Measurements from ENCODE around the gene PRKG1. TPM values are rescaled to one million over a fixed set of nuclear protein-coding genes. Genes with fewer than 3 reads are reported as not detected.

Gene PRKG1
- total RNA-seq, 4 donors from 2014 or later, result 0.63 to 4.3 (median 2.1) TPM

DNA sequence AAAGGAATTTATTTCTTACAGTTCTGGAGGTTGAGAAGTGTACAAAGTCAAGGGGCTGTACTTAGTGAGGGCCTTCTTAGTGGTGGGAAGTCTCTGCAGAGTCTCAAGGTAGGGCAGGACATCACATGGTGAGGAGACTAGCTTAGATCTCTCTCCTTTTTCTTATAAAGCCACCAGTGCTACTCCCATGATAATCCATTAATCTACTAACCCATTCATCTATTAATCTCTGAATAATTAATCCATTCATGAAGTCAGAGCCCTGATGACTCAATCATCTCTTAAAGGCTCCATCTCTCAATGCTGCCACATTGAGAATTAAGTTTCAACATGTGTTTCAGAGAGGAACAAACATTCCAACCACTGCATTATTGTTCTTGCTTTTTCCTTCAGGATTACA lies 689.5 kb downstream of the PRKG1 start:
- TF ChIP-seq POLR2A (IDR thresholded peaks at IDR 0.05), result no peak
- TF ChIP-seq, protein P1, sequence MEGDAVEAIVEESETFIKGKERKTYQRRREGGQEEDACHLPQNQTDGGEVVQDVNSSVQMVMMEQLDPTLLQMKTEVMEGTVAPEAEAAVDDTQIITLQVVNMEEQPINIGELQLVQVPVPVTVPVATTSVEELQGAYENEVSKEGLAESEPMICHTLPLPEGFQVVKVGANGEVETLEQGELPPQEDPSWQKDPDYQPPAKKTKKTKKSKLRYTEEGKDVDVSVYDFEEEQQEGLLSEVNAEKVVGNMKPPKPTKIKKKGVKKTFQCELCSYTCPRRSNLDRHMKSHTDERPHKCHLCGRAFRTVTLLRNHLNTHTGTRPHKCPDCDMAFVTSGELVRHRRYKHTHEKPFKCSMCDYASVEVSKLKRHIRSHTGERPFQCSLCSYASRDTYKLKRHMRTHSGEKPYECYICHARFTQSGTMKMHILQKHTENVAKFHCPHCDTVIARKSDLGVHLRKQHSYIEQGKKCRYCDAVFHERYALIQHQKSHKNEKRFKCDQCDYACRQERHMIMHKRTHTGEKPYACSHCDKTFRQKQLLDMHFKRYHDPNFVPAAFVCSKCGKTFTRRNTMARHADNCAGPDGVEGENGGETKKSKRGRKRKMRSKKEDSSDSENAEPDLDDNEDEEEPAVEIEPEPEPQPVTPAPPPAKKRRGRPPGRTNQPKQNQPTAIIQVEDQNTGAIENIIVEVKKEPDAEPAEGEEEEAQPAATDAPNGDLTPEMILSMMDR (IDR thresholded peaks at IDR 0.05), result no peak
- no peak overlapping the region for H3K4me3 ChIP-seq (ENCODE audit: low read depth, poor library complexity, severe bottlenecking)
- DNase-seq (ENCODE audit: low spot score in 2 of 2), result no peak
- intact Hi-C loops (cut with DNase I; ENCODE audit: low total_unique reads), result no loop called here

DNA sequence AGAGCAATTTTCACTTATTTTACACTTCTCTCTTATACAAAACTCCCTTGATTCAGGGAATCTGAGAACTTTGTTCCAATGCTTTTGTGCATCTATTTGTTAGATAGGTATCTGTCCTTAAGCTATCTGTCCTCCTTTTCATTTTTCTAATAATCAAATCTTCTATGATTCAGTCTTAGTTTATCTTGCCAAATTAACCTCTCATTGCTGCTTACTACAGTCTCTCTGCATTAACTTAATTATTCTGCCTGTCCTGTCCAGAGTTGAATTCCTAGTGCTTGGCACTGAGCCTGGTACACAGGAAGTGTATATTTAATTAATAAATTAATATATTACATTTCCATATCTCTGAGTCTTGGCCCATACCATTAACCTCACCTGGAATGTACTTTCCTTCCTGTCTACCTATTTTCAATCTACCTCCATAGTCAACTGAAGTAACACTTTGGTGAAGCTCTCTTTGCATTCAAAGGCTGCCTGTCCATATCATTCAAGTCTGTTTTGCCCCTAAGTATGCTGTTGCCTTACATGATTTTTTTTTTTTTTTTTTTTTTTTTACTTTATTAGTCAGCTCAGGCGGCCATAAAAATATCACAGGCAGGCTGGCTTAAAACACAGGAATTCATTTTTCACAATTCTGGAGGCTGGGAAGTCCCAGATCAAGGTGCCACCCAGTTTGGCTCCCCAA lies 691.1 kb downstream of the PRKG1 start:
- no peak for TF ChIP-seq POLR2A (IDR thresholded peaks at IDR 0.05)
- TF ChIP-seq, protein P1 (IDR thresholded peaks at IDR 0.05), result no peak
- no peak for DNase-seq (ENCODE audit: low spot score in 2 of 2)
- no peak overlapping the region for H3K4me3 ChIP-seq (ENCODE audit: low read depth, poor library complexity, severe bottlenecking)
- WGBS, 2 donors, result 89% methylated on average over 1 of the region's 1 CpG
- intact Hi-C loops (cut with DNase I; ENCODE audit: low total_unique reads), result no loop called here

DNA sequence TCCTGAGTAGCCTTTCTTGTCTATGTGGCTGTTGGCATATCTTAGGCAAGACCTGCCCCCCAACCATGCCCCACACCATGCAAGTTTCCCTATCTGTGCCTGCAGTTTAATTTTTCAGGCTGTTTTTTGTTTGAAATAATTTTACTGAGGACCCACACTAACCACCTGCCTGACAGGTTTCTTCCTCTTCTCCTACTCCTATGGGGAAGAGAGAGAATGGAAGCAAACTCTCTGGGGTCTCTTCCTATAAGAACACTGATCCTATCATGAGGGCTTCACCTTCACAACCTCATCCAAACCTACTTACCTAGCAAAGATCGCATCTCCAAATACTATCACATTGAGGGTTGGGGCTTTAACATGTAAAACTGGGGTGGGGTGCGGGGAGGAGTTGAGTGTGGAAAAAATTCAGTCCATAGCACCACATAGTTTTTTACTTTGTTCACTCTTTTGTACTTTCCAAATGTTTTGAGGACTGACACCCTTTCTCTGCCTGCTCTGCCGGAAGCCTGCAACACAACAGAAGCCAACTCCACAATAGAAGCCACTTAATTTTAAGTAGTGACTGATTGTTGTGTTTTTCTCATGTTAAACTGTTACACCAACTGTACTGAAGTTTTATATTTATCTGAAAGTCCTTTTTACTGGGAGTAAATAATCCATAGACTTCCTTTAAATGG lies 692.3 kb downstream of the PRKG1 start:
- DNase-seq (ENCODE audit: low spot score in 2 of 2), result no peak
- TF ChIP-seq, protein P1 (IDR thresholded peaks at IDR 0.05), result no peak
- no peak for TF ChIP-seq POLR2A (IDR thresholded peaks at IDR 0.05)
- no peak overlapping the region for H3K4me3 ChIP-seq (ENCODE audit: low read depth, poor library complexity, severe bottlenecking)
- WGBS, 2 donors, result 96 to 98% methylated on average over 3 of the region's 3 CpGs
- intact Hi-C loops (cut with DNase I; ENCODE audit: low total_unique reads), result no loop called here

DNA sequence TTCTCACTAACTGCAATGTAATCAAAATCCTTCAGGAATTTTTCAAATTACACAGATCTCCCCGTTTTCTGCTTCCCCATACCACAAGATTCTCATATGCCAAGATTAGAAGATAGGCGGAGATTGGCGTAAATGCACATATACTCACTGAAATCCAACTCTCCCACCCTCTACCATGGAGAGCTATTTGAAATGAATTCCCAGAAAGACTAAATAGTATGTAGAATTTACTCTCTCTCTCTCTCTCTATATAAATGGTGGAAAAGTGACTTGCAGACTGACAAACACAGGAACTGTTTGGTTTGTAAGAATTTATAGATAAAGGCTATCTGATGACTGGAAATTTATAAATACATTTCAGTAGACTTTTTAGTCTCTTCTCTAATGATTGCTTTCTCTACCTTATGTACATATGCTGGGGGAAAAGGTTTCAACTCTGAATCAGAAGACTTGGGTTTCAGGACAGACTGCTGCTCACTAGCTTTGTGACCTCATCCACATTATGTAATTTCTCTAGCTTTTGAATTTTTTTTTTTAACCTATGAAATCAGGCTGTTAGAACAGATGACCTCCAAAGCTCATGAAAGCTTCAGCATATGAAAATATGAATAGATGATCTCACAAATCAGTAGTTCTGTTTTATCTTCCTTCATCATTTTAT lies 692.9 kb downstream of the PRKG1 start:
- H3K4me3 ChIP-seq (ENCODE audit: low read depth, poor library complexity, severe bottlenecking), result no peak overlapping the region
- WGBS, 2 donors, result 94 to 95% methylated on average over 3 of the region's 3 CpGs
- DNase-seq (ENCODE audit: low spot score in 2 of 2), result no peak
- intact Hi-C loops (cut with DNase I; ENCODE audit: low total_unique reads), result no loop called here
- TF ChIP-seq, protein P1 (IDR thresholded peaks at IDR 0.05), result no peak
- TF ChIP-seq POLR2A (IDR thresholded peaks at IDR 0.05), result no peak

DNA sequence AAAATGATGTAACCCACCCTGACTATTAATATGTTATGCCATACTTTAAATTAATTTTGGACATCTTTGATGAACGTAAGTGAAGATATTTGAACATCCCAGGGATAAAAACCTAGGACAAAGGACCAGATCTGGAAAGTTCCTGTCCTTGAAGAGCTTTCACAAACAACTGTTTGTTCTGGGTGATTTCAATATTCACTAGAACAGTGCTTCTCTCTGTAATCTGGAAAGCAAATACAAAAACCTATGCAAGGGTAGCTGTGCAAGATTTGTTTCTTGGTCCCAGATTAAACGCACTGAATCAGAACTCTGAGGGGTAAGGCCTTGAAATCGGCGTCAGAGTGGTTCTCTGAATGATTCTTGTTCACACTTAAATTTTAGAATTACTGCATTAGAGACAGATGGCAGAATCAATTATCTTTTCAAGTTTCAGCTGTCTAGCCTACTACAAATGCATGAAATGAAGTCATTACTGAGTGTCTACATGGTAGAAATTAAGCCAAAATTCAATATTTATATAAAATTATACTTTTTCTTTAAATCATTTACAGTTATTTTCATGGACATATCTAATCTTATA lies 694.7 kb downstream of the PRKG1 start:
- intact Hi-C loops (cut with DNase I; ENCODE audit: low total_unique reads), result no loop called here
- H3K4me3 ChIP-seq (ENCODE audit: low read depth, poor library complexity, severe bottlenecking), result no peak overlapping the region
- no peak for DNase-seq (ENCODE audit: low spot score in 2 of 2)
- 82 to 86% methylated on average over 4 of the region's 4 CpGs for WGBS, 2 donors
- TF ChIP-seq, protein P1 (IDR thresholded peaks at IDR 0.05), result no peak
- TF ChIP-seq POLR2A (IDR thresholded peaks at IDR 0.05), result no peak
